ENCODE data around the gene ADGRL2. TPM values are rescaled to one million over a fixed set of nuclear protein-coding genes. Genes with fewer than 3 reads are reported as not detected.

ADGRL2 gene
- total RNA-seq, 1 donor from 2014 or later, result 85.4 TPM

GRCh38 chr1:81834268-81834667 is 33.5 kb downstream of the ADGRL2 start:
- peak overlapping the region; percentile 78 for H3K27ac Mint-ChIP-seq (ENCODE audit: unreplicated experiment)

GRCh38 chr1:81834921-81835698 is 34.4 kb downstream of the ADGRL2 start:
- no peak for TF ChIP-seq CTCF (IDR thresholded peaks at IDR 0.05; ENCODE audit: unreplicated experiment)
- peaks cover 53% of the 10 kb centered on the region for H3K4me1 Mint-ChIP-seq (ENCODE audit: unreplicated experiment)
- H3K27ac Mint-ChIP-seq (ENCODE audit: unreplicated experiment), result peak overlapping the region; percentile 91
- peaks cover 6% of the 10 kb centered on the region for H3K36me3 Mint-ChIP-seq (ENCODE audit: low read depth, unreplicated experiment)
- no peaks in the 10 kb centered on the region for H3K9me3 Mint-ChIP-seq (ENCODE audit: unreplicated experiment)
- DNase-seq (ENCODE audit: low spot score), result peak; percentile 21
- H3K4me3 Mint-ChIP-seq (ENCODE audit: unreplicated experiment), result peak overlapping the region; percentile 44
- no peaks in the 10 kb centered on the region for H3K27me3 Mint-ChIP-seq (ENCODE audit: unreplicated experiment)

More at GRCh38 chr1:81834268-81834667, 33.5 kb downstream of the ADGRL2 start:
- TF ChIP-seq CTCF (IDR thresholded peaks at IDR 0.05; ENCODE audit: unreplicated experiment), result no peak
- no peak for DNase-seq (ENCODE audit: low spot score)
- H3K4me1 Mint-ChIP-seq (ENCODE audit: unreplicated experiment), result peaks cover 53% of the 10 kb centered on the region
- H3K9me3 Mint-ChIP-seq (ENCODE audit: unreplicated experiment), result no peaks in the 10 kb centered on the region
- peaks cover under 1% of the 10 kb centered on the region for H3K36me3 Mint-ChIP-seq (ENCODE audit: low read depth, unreplicated experiment)
- no peak overlapping the region for H3K4me3 Mint-ChIP-seq (ENCODE audit: unreplicated experiment)
- no peaks in the 10 kb centered on the region for H3K27me3 Mint-ChIP-seq (ENCODE audit: unreplicated experiment)

GRCh38 chr1:81836007-81836626 is 35.4 kb downstream of the ADGRL2 start:
- H3K36me3 Mint-ChIP-seq (ENCODE audit: low read depth, unreplicated experiment), result peaks cover 9% of the 10 kb centered on the region
- no peaks in the 10 kb centered on the region for H3K27me3 Mint-ChIP-seq (ENCODE audit: unreplicated experiment)
- H3K4me1 Mint-ChIP-seq (ENCODE audit: unreplicated experiment), result peaks cover 53% of the 10 kb centered on the region
- H3K4me3 Mint-ChIP-seq (ENCODE audit: unreplicated experiment), result no peak overlapping the region
- H3K9me3 Mint-ChIP-seq (ENCODE audit: unreplicated experiment), result no peaks in the 10 kb centered on the region
- no peak for TF ChIP-seq CTCF (IDR thresholded peaks at IDR 0.05; ENCODE audit: unreplicated experiment)
- DNase-seq (ENCODE audit: low spot score), result no peak
- no peak overlapping the region for H3K27ac Mint-ChIP-seq (ENCODE audit: unreplicated experiment)

GRCh38 chr1:81838600-81839218 is 38.0 kb downstream of the ADGRL2 start:
- H3K4me3 Mint-ChIP-seq (ENCODE audit: unreplicated experiment), result no peak overlapping the region
- peaks cover 15% of the 10 kb centered on the region for H3K36me3 Mint-ChIP-seq (ENCODE audit: low read depth, unreplicated experiment)
- H3K9me3 Mint-ChIP-seq (ENCODE audit: unreplicated experiment), result no peaks in the 10 kb centered on the region
- H3K27me3 Mint-ChIP-seq (ENCODE audit: unreplicated experiment), result peaks cover 4% of the 10 kb centered on the region
- no peak for TF ChIP-seq CTCF (IDR thresholded peaks at IDR 0.05; ENCODE audit: unreplicated experiment)
- no peak for DNase-seq (ENCODE audit: low spot score)
- H3K4me1 Mint-ChIP-seq (ENCODE audit: unreplicated experiment), result peaks cover 34% of the 10 kb centered on the region
- no peak overlapping the region for H3K27ac Mint-ChIP-seq (ENCODE audit: unreplicated experiment)
